ENCODE data around the gene THRB. TPM values are rescaled to one million over a fixed set of nuclear protein-coding genes. Genes with fewer than 3 reads are reported as not detected.
A peak's percentile ranks its signal among the peaks of the same experiment; 100 is the strongest.

THRB gene
- total and polyA plus RNA-seq, 9 of the 15 experiments (the other 6 are each of a cell fraction or from before 2014, with no cell fraction given), result 1.7 to 14.9 (median 6.9) TPM

GRCh38 chr3:24521420-24522145, 26.9 kb upstream of the THRB start (continued):
- TF ChIP-seq USF2 (CRISPR knock-in tag; IDR thresholded peaks at IDR 0.05), result no peak
- peak; percentile 75 for TF ChIP-seq CXXC5 (CRISPR knock-in tag; IDR thresholded peaks at IDR 0.05)
- no peak for TF ChIP-seq RAD51 (IDR thresholded peaks at IDR 0.05; ENCODE audit: borderline replicate concordance, low read depth)
- no peak for TF ChIP-seq CBFA2T3 (IDR thresholded peaks at IDR 0.05)
- no peak for TF ChIP-seq THAP7 (CRISPR knock-in tag; IDR thresholded peaks at IDR 0.05)
- no peak for TF ChIP-seq CEBPG (CRISPR knock-in tag; IDR thresholded peaks at IDR 0.05)
- no peak for TF ChIP-seq CEBPG (tag; conservative IDR thresholded peaks at IDR 0.05 in 1 of 2, IDR thresholded peaks at IDR 0.05 in 1 of 2)
- peak; percentile 91; the same call in 1 of the 2 replicates for TF ChIP-seq AFF4 (CRISPR knock-in tag; IDR thresholded peaks at IDR 0.05)
- peak; percentile 30; the same call in 1 of the 2 replicates for TF ChIP-seq ATF7 (IDR thresholded peaks at IDR 0.05)
- no peak for TF ChIP-seq SIN3A (IDR thresholded peaks at IDR 0.05; ENCODE audit: borderline replicate concordance in 2 of 2, control insufficient read depth in 1 of 2, low read depth in 2 of 2, low read length in 2 of 2)
- 0 out of 2 replicates have a peak, but pooled peaks have one; percentile 24 for TF ChIP-seq RREB1 (CRISPR knock-in tag; IDR thresholded peaks at IDR 0.05)
- TF ChIP-seq NKRF (IDR thresholded peaks at IDR 0.05; ENCODE audit: borderline replicate concordance), result no peak
- TF ChIP-seq CBX5 (IDR thresholded peaks at IDR 0.05; ENCODE audit: borderline replicate concordance, low read depth), result no peak

Data from K562 (cell line).